Upper lobe of left lung (tissue), 6 donors: Measurements from ENCODE around the gene ZSCAN25. TPM values are rescaled to one million over a fixed set of nuclear protein-coding genes. Genes with fewer than 3 reads are reported as not detected.

ENCODE experiments used
- ATAC-seq, 2 donors: fragments of 200-7000 bp; cut with Tn5 transposase; one replicate each; pipeline ENCODE4 v1.9.1; 2022; ENCODE audit warnings: mild to moderate bottlenecking in 2 of 2, moderate library complexity in 2 of 2; ENCODE audit not compliant: low FRiP score in 2 of 2
- DNase-seq, 2 donors: peaks; one replicate each; pipeline ENCODE4 v3.0.0-alpha.2; 2019 to 2020
- H3K27ac ChIP-seq, 4 donors: fragments of 200-600 bp; sonication (generic); one replicate each; pipeline ENCODE4 v1.5.1; 2016 to 2019
- H3K27me3 ChIP-seq, 4 donors: fragments of 200-600 bp; sonication (generic); one replicate each; pipeline ENCODE4 v1.5.1; 2017 to 2019
- H3K36me3 ChIP-seq, 4 donors: fragments of 200-600 bp; sonication (generic); one replicate each; pipeline ENCODE4 v1.5.1; 2016 to 2019
- H3K4me1 ChIP-seq, 4 donors: fragments of 200-600 bp; sonication (generic); one replicate each; pipeline ENCODE4 v1.5.1; 2018 to 2019
- H3K4me3 ChIP-seq, 4 donors: fragments of 200-600 bp; sonication (generic); one replicate each; pipeline ENCODE4 v1.5.1; 2017 to 2019; ENCODE audit warnings: mild to moderate bottlenecking in 2 of 4, moderate library complexity in 1 of 4
- H3K9me3 ChIP-seq, 4 donors: fragments of 200-600 bp; sonication (generic); one replicate each; pipeline ENCODE4 v1.5.1; 2018 to 2019
- EP300 ChIP-seq, 4 donors: sonication (generic); formaldehyde crosslinking; IDR thresholded peaks; one replicate each; pipeline ENCODE4 v1.5.1; 2017; ENCODE audit warnings: antibody characterized with exemption in 4 of 4, control low read depth in 2 of 4
- POLR2A ChIP-seq, 4 donors: fragments of 450-650 bp; IDR thresholded peaks; one replicate each; pipeline ENCODE4 v1.5.1; 2016 to 2017; ENCODE audit warnings: antibody characterized with exemption in 4 of 4, mild to moderate bottlenecking in 2 of 4
- POLR2AphosphoS5 ChIP-seq, 2 donors: sonication (generic); formaldehyde crosslinking; IDR thresholded peaks; one replicate each; pipeline ENCODE4 v1.5.1; 2017; ENCODE audit warnings: antibody characterized with exemption in 2 of 2
- WGBS, 2 donors: methylation state at CpG; one replicate each; pipeline ENCODE4 v1.1.5; 2017 to 2018; 5-methylcytosine and 5-hydroxymethylcytosine counted together
- total RNA-seq, 6 donors: library from RNA; depleted of rRNA in 4 of 6; stranded (reverse); fragments of >200 nt in 4 of 6; gene quantifications; one replicate each; pipeline versions ENCODE4 v1.1.0 to v1.2.1, GENCODE V29; 2016 to 2021
- TF ChIP-seq, protein P1 (sequence below), 6 experiments: fragments of 450-650 bp in 4 of 6; fragments of 200-600 bp in 2 of 6; sonication (generic) in 2 of 6; IDR thresholded peaks; one replicate each; pipeline ENCODE4 v1.5.1; 2016 to 2019; ENCODE audit warnings: antibody characterized with exemption in 6 of 6
- donor health status: DM: no; HTN: no; CAD: no; lungs with moderate emphysema.
- donor health status: DM: no; HTN: yes; CAD: no; lungs with severe emphysema.

ZSCAN25 gene
- total RNA-seq, 6 donors from 2014 or later, result 16.4 to 54.5 (median 18.2) TPM

- peaks cover 0 to 10% (median 3%) of the 10 kb centered on the region in 4 donors for H3K4me1 ChIP-seq
- peak overlapping the region in 3 of 4 donors; percentile 24 to 43 (median 29) for H3K4me3 ChIP-seq
- DNase-seq (no peak), ATAC-seq (peak; percentile 44 to 78)
- TF ChIP-seq EP300 (IDR thresholded peaks at IDR 0.05) (no peak), POLR2A (IDR thresholded peaks at IDR 0.05) (no peak)
- no peaks in the 10 kb centered on the region for H3K36me3 ChIP-seq
- peak overlapping the region in 2 of 4 donors; percentile 42 to 57 for H3K27ac ChIP-seq
- no peaks in the 10 kb centered on the region for H3K9me3 ChIP-seq
- no peaks in the 10 kb centered on the region for H3K27me3 ChIP-seq
- 30 to 62% methylated on average over 3 to 4 of the region's 4 CpGs for WGBS, 2 donors
These were observed 62.3 kb downstream of the ZSCAN25 start for GRCh38 chr7:99679032-99679399.

DNA sequence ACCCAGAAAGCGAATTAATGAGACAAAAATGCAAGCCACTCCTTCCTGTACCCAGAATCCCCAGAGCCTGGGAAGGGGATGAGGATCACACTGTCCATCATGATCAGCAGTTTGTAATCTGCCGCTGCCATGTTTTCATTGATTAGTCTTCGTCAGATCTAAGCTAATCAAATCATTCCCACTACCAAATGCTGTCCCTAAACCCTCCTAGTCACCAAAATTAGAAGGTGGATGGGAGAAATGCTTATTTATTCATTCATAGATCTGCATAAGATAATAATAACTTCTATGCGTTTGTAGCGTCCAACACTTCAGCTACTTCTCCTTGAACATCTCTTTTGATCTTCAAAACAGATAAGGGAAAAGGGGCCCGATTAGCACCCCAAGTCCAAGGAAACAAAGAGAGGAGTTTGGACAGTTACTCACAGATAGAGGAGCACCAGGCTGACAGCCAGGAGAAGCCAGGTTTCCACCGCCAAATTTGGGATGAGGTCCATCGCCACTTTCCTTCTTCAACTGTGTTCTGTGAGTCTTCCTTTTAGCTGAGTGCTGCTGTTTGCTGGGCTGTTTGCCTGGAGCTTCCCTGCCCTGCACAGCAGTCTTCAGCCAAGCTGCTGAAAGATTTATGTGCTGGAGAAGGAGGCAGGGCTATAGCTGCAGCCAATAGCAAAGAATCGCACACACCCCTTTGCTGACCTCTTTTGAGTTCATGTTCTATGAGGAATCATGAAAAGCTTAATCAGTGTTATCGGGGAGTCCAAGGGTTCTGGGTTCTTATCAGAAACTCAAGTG, 62.9 kb downstream of the ZSCAN25 start, which contains the start of gene CYP3A5:
CYP3A5 (minus strand) TSS at position 597 of the 792 bp plus-strand sequence; CDS start at position 497, 100 bp downstream.
- 58 to 71% methylated on average over 10 of the region's 10 CpGs for WGBS, 2 donors
- H3K36me3 ChIP-seq, result no peaks in the 10 kb centered on the region
- H3K9me3 ChIP-seq, result no peaks in the 10 kb centered on the region
- H3K4me1 ChIP-seq, result peaks cover 0 to 10% (median 3%) of the 10 kb centered on the region in 4 donors
- DNase-seq (no peak), ATAC-seq (peak in 1 of 2 donors; percentile 87)
- TF ChIP-seq POLR2A (IDR thresholded peaks at IDR 0.05), result no peak
- peak in 1 of 2 donors; percentile 63 for TF ChIP-seq POLR2AphosphoS5 (IDR thresholded peaks at IDR 0.05)
- TF ChIP-seq EP300 (IDR thresholded peaks at IDR 0.05), result no peak
- TF ChIP-seq, protein P1, sequence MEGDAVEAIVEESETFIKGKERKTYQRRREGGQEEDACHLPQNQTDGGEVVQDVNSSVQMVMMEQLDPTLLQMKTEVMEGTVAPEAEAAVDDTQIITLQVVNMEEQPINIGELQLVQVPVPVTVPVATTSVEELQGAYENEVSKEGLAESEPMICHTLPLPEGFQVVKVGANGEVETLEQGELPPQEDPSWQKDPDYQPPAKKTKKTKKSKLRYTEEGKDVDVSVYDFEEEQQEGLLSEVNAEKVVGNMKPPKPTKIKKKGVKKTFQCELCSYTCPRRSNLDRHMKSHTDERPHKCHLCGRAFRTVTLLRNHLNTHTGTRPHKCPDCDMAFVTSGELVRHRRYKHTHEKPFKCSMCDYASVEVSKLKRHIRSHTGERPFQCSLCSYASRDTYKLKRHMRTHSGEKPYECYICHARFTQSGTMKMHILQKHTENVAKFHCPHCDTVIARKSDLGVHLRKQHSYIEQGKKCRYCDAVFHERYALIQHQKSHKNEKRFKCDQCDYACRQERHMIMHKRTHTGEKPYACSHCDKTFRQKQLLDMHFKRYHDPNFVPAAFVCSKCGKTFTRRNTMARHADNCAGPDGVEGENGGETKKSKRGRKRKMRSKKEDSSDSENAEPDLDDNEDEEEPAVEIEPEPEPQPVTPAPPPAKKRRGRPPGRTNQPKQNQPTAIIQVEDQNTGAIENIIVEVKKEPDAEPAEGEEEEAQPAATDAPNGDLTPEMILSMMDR (IDR thresholded peaks at IDR 0.05), result no peak
- H3K27ac ChIP-seq, result peak within 1 kb of the TSS in 3 of 4 donors; percentile 38 to 57 (median 42)
- peak within 1 kb of the TSS in 3 of 4 donors; percentile 24 to 43 (median 29) for H3K4me3 ChIP-seq
- no peaks in the 10 kb centered on the region for H3K27me3 ChIP-seq

Other genes with a start within 250 kb of the ZSCAN25 start
- 100 to 1,000 TPM; 186 to 387 (median 304) TPM for gene ARPC1B, start 242.2 kb upstream of the ZSCAN25 start, total RNA-seq
- 10 to 100 TPM; 31.4 to 76.0 (median 67.4) TPM for gene PDAP1, start 208.3 kb upstream of the ZSCAN25 start, total RNA-seq
- gene BUD31, start 208.0 kb upstream of the ZSCAN25 start, total RNA-seq, result 10 to 100 TPM; 48.8 to 85.7 (median 63.8) TPM
- gene PTCD1, start 178.1 kb upstream of the ZSCAN25 start, total RNA-seq, result 10 to 100 TPM in 1 of 6 donors, 1 to 10 TPM in 5; 6.3 to 13.4 (median 7.6) TPM
- gene CPSF4, start 178.0 kb upstream of the ZSCAN25 start, total RNA-seq, result 10 to 100 TPM; 23.0 to 49.2 (median 33.1) TPM
- gene ATP5MF, start 150.8 kb upstream of the ZSCAN25 start, total RNA-seq, result 100 to 1,000 TPM in 5 of 6 donors, 10 to 100 TPM in 1; 54.5 to 599 (median 193) TPM
- gene ZNF789, start 144.1 kb upstream of the ZSCAN25 start, total RNA-seq, result 10 to 100 TPM in 2 of 6 donors, 1 to 10 TPM in 4; 8.3 to 28.3 (median 9.3) TPM
- gene ZNF394, start 116.7 kb upstream of the ZSCAN25 start, total RNA-seq, result 100 to 1,000 TPM in 1 of 6 donors, 10 to 100 TPM in 5; 29.0 to 186 (median 34.8) TPM
- 10 to 100 TPM in 1 of 6 donors, 1 to 10 TPM in 5; 3.8 to 12.6 (median 7.6) TPM for gene ZKSCAN5, start 112.3 kb upstream of the ZSCAN25 start, total RNA-seq
- gene FAM200A, start 64.8 kb upstream of the ZSCAN25 start, total RNA-seq, result 1 to 10 TPM; 1.7 to 9.9 (median 5.1) TPM
- 100 to 1,000 TPM in 4 of 6 donors, 10 to 100 TPM in 2; 57.3 to 202 (median 137) TPM for gene ZNF655, start 58.3 kb upstream of the ZSCAN25 start, total RNA-seq
- gene TMEM225B, start 18.7 kb upstream of the ZSCAN25 start, total RNA-seq, result 1 to 10 TPM in 2 of 6 donors, under 1 TPM in 3, not detected in 1; 0.59 to 3.1 (median 0.91) TPM
- 10 to 100 TPM in 5 of 6 donors, 1 to 10 TPM in 1; 8.0 to 25.2 (median 14.2) TPM for gene CYP3A5, start 63.0 kb downstream of the ZSCAN25 start, total RNA-seq
- gene CYP3A7, start 118.2 kb downstream of the ZSCAN25 start, total RNA-seq, result 1 to 10 TPM in 4 of 6 donors, under 1 TPM in 1, not detected in 1; 0.69 to 1.7 (median 1.1) TPM
- gene CYP3A4, start 167.2 kb downstream of the ZSCAN25 start, total RNA-seq, result 1 to 10 TPM in 1 of 6 donors, under 1 TPM in 2, not detected in 3; 0.34 to 1.5 (median 0.46) TPM
- not detected for gene CYP3A43, start 211.1 kb downstream of the ZSCAN25 start, total RNA-seq